ENCODE results near the gene ABCA5.

- TF ChIP-seq CTCF (IDR thresholded peaks at IDR 0.05) (no peak), POLR2A (IDR thresholded peaks at IDR 0.05) (no peak), POLR2AphosphoS5 (IDR thresholded peaks at IDR 0.05) (no peak), EP300 (IDR thresholded peaks at IDR 0.05) (no peak)
Measured at GRCh38 chr17:69198238-69198637, 128.7 kb downstream of the ABCA5 start.

All from upper lobe of left lung (tissue), 4 donors.